Hepatocyte (in vitro differentiated cells): ENCODE measurements around the gene RASSF3.

Experiments
- CTCF ChIP-seq: fragments of 200-600 bp; sonication (generic); IDR thresholded peaks from 2 replicates; pipeline ENCODE4 v1.5.1; 2016; ENCODE audit warnings: antibody characterized with exemption, mild to moderate bottlenecking; ENCODE audit not compliant: poor library complexity
- EZH2 ChIP-seq: fragments of 200-600 bp; sonication (generic); IDR thresholded peaks from 2 replicates; pipeline ENCODE4 v1.6.1; 2016; ENCODE audit warnings: antibody characterized with exemption, mild to moderate bottlenecking, borderline replicate concordance
- EZH2phosphoT487 ChIP-seq: fragments of 200-600 bp; sonication (generic); IDR thresholded peaks from one replicate; pipeline ENCODE4 v1.6.1; 2018; ENCODE audit warnings: antibody characterized with exemption, mild to moderate bottlenecking, low read depth, moderate library complexity; ENCODE audit not compliant: unreplicated experiment, severe bottlenecking

GRCh38 chr12:64679487-64680001 lies 69.2 kb downstream of the RASSF3 start:
- no peak for TF ChIP-seq CTCF
- TF ChIP-seq EZH2: no peak
- TF ChIP-seq EZH2phosphoT487: no peak
